Loucy (cell line): ENCODE measurements around the gene AGFG1.

Source experiments
- H2AFZ ChIP-seq: fragments of 200-600 bp; sonication (generic); 2 replicates; pipeline ENCODE4 v1.6.0; 2016; ENCODE audit warnings: antibody characterized with exemption, mild to moderate bottlenecking, low read length, moderate library complexity
- H3F3A ChIP-seq: fragments of 200-600 bp; 2 replicates; pipeline ENCODE4 v1.6.0; 2016; ENCODE audit warnings: antibody characterized with exemption, low read depth, mild to moderate bottlenecking
- H3K27me3 ChIP-seq: fragments of 200-600 bp; sonication (generic); 2 replicates; pipeline ENCODE4 v1.6.1; 2014; ENCODE audit warnings: low read length, mild to moderate bottlenecking; ENCODE audit not compliant: insufficient read depth, poor library complexity, severe bottlenecking
- H3K36me3 ChIP-seq: fragments of 200-600 bp; sonication (generic); 2 replicates; pipeline ENCODE4 v1.6.1; 2016; ENCODE audit warnings: low read length; ENCODE audit not compliant: insufficient read depth
- H3K4me1 ChIP-seq: fragments of 200-600 bp; sonication (generic); 2 replicates; pipeline ENCODE4 v1.5.1; 2014; ENCODE audit warnings: low read length, mild to moderate bottlenecking; ENCODE audit not compliant: insufficient read depth, poor library complexity, severe bottlenecking
- H3K4me2 ChIP-seq: fragments of 200-600 bp; sonication (generic); 2 replicates; pipeline ENCODE4 v1.6.0; 2014; ENCODE audit warnings: antibody characterized with exemption, low read length, low read depth, mild to moderate bottlenecking; ENCODE audit not compliant: poor library complexity, severe bottlenecking
- H3K4me3 ChIP-seq: fragments of 200-600 bp; sonication (generic); 2 replicates; pipeline ENCODE4 v1.5.1; 2014; ENCODE audit warnings: low read length, mild to moderate bottlenecking, mixed read lengths; ENCODE audit not compliant: poor library complexity, severe bottlenecking
- H3K79me2 ChIP-seq: fragments of 200-600 bp; sonication (generic); 2 replicates; pipeline ENCODE4 v1.6.1; 2014; ENCODE audit warnings: low read length; ENCODE audit not compliant: insufficient read depth
- H3K9ac ChIP-seq: fragments of 200-600 bp; sonication (generic); 2 replicates; pipeline ENCODE4 v1.6.0; 2014; ENCODE audit warnings: mild to moderate bottlenecking, low read depth, low read length, moderate library complexity; ENCODE audit not compliant: poor library complexity, severe bottlenecking
- H3K9me2 ChIP-seq: fragments of 200-600 bp; sonication (generic); replicated peaks from 2 replicates; pipeline ENCODE4 v1.6.1; 2016; ENCODE audit warnings: low read depth, low read length, mixed read lengths
- H3K9me3 ChIP-seq: fragments of 200-600 bp; sonication (generic); 2 replicates; pipeline ENCODE4 v1.6.1; 2014; ENCODE audit warnings: mild to moderate bottlenecking, antibody characterized with exemption, low read length, low read depth; ENCODE audit not compliant: insufficient read depth
- H4K20me1 ChIP-seq: fragments of 200-600 bp; sonication (generic); 2 replicates; pipeline ENCODE4 v1.6.0; 2014; ENCODE audit warnings: antibody characterized with exemption, low read length, mild to moderate bottlenecking; ENCODE audit not compliant: insufficient read depth, poor library complexity, severe bottlenecking
- EZH2phosphoT487 ChIP-seq: fragments of 200-600 bp; IDR thresholded peaks from 2 replicates; pipeline ENCODE4 v1.6.1; 2018; ENCODE audit warnings: antibody characterized with exemption, mild to moderate bottlenecking, moderate library complexity, borderline replicate concordance
- TF ChIP-seq, protein P1 (sequence below): fragments of 200-600 bp; sonication (generic); conservative IDR thresholded peaks from 2 replicates; pipeline ENCODE4 v1.5.1; 2014; ENCODE audit warnings: mild to moderate bottlenecking, antibody characterized with exemption, low read length

The AGFG1 gene

DNA sequence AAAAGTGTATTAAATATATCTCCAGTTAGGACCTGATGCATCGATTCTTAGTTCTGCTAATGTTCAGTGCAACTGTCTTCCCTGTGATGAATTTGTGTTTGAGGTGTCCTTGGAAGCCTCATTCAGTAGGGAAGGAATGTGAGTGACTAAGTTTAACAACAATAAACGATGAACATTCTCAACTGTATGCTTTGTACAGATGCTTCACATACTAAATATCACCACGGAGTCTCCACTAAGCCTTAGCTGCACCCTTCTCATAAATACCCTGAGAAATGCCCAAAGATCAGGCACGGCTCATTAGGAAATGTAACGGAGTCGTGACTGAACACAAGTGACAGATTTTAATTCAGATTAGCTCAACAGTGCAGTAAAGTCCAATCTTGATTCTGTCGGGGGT, 24.4 kb upstream of the AGFG1 start:
- Histone ChIP-seq H3K27me3 (no peaks in the 10 kb centered on the region), H2AFZ (no peak overlapping the region), H3K4me1 (no peaks in the 10 kb centered on the region), H3K9me3 (no peaks in the 10 kb centered on the region), H3F3A (no peaks in the 10 kb centered on the region), H3K4me2 (no peak overlapping the region), H3K79me2 (no peaks in the 10 kb centered on the region), H3K4me3 (no peak overlapping the region), H3K9ac (no peak overlapping the region), H3K36me3 (no peaks in the 10 kb centered on the region), H3K9me2 (no peaks in the 10 kb centered on the region), H4K20me1 (no peaks in the 10 kb centered on the region)
- TF ChIP-seq, protein P1, sequence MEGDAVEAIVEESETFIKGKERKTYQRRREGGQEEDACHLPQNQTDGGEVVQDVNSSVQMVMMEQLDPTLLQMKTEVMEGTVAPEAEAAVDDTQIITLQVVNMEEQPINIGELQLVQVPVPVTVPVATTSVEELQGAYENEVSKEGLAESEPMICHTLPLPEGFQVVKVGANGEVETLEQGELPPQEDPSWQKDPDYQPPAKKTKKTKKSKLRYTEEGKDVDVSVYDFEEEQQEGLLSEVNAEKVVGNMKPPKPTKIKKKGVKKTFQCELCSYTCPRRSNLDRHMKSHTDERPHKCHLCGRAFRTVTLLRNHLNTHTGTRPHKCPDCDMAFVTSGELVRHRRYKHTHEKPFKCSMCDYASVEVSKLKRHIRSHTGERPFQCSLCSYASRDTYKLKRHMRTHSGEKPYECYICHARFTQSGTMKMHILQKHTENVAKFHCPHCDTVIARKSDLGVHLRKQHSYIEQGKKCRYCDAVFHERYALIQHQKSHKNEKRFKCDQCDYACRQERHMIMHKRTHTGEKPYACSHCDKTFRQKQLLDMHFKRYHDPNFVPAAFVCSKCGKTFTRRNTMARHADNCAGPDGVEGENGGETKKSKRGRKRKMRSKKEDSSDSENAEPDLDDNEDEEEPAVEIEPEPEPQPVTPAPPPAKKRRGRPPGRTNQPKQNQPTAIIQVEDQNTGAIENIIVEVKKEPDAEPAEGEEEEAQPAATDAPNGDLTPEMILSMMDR: no peak
- TF ChIP-seq EZH2phosphoT487: no peak

DNA sequence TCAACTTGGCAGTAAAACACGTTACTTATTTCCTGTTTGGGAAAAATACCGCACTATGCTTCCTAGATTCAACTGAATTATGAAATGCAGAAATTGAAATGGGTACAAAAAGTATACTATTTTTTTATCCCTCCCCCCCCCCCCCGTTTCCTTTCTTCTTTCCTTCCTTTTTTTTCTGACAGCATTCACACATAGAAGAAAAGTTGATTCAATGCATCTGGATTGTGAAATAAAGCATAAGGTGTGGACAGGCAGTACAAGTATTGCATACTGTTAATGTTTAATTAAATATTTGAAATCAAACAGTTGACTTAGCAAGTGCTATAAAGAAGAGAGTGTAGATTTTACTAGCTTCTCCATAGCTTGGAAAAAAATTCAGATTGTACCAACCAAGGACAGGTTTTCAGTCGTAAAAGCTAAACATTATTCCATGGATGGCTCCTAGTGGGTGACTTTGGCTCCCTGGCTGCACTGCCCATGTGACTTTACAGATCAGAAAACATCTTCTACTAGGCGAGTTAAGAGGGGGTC, 21.6 kb upstream of the AGFG1 start:
- H3K36me3 ChIP-seq: no peaks in the 10 kb centered on the region
- no peak overlapping the region for H3K4me3 ChIP-seq
- H3K9me2 ChIP-seq: no peaks in the 10 kb centered on the region
- H3K79me2 ChIP-seq: no peaks in the 10 kb centered on the region
- TF ChIP-seq EZH2phosphoT487: no peak
- TF ChIP-seq, protein P1: no peak
- H3K4me1 ChIP-seq: no peaks in the 10 kb centered on the region
- no peaks in the 10 kb centered on the region for H3F3A ChIP-seq
- H3K27me3 ChIP-seq: no peaks in the 10 kb centered on the region
- H4K20me1 ChIP-seq: no peaks in the 10 kb centered on the region
- no peaks in the 10 kb centered on the region for H3K9me3 ChIP-seq
- H3K9ac ChIP-seq: no peak overlapping the region
- H2AFZ ChIP-seq: no peak overlapping the region
- no peak overlapping the region for H3K4me2 ChIP-seq

DNA sequence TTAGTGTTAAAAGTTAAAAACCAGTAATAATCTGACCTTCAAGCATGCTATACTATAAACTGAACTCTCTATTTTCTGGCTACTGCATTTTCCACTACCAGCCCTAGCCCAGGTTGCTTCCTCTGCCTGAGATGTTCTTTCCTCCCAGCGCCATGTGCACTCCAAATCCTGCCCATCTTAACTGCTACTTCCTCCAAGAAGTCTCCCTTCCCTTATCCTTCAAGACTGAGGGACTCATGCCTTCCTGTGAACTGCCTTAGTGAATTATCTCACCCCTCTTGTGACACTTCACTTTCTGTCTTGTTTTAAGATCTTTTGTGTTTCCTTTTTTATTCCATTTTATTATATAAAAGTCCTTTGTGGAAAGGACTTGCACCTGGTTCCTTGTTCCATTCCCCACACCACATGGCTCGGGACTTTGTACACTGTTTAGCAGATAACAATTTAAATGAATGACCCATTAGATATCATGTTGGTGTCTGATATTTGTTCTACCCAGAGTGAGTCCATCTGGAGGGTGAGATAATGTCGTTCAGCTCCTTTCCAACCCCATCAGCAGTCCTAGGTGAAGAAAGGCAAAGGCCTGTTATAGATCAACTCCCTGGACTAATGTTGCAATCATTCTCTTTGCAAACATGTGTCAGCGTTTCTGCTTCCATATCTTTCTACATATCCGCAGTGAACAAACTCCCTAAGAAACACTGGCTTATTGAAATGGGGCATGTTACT, 20.9 kb upstream of the AGFG1 start:
- Histone ChIP-seq H4K20me1 (no peaks in the 10 kb centered on the region), H3K36me3 (no peaks in the 10 kb centered on the region), H3K9me2 (no peaks in the 10 kb centered on the region), H3K79me2 (no peaks in the 10 kb centered on the region), H3K27me3 (no peaks in the 10 kb centered on the region), H3F3A (no peaks in the 10 kb centered on the region), H3K9me3 (no peaks in the 10 kb centered on the region), H3K4me3 (no peak overlapping the region), H3K4me1 (no peaks in the 10 kb centered on the region), H3K9ac (no peak overlapping the region), H3K4me2 (no peak overlapping the region), H2AFZ (no peak overlapping the region)
- no peak for TF ChIP-seq EZH2phosphoT487
- TF ChIP-seq, protein P1: no peak
